HG02759 (cell line): Measurements from ENCODE around the gene HCCS.
"Not testable (repeated sequence)": the region's sequence is repeated elsewhere in the genome, so short reads cannot be mapped to it uniquely, and the experiment has no call there.

Experiments used
- ATAC-seq: cut with Tn5 transposase; IDR thresholded peaks from one replicate; pipeline ENCODE4 v1.9.1; 2021; ENCODE audit warnings: mild to moderate bottlenecking, moderate library complexity; ENCODE audit not compliant: unreplicated experiment

The HCCS gene

GRCh38 chrX:11119313-11119943, 8.3 kb downstream of the HCCS start:
- ATAC-seq, result no peak

- ATAC-seq, result not testable (repeated sequence)
Observed at GRCh38 chrX:11123087-11123486, 12.0 kb downstream of the HCCS start.

GRCh38 chrX:11124112-11124511, 13.0 kb downstream of the HCCS start:
- ATAC-seq, result no peak

- no peak for ATAC-seq
Observed at GRCh38 chrX:11125060-11125459, 13.9 kb downstream of the HCCS start.

GRCh38 chrX:11129534-11130105, 18.5 kb downstream of the HCCS start:
- ATAC-seq, result no peak

- ATAC-seq, result no peak
Observed at GRCh38 chrX:11130136-11130535, 19.0 kb downstream of the HCCS start.

- no peak for ATAC-seq
Observed at GRCh38 chrX:11131146-11131545, 20.0 kb downstream of the HCCS start.

- ATAC-seq, result no peak
Observed at GRCh38 chrX:11135564-11136185, 24.5 kb downstream of the HCCS start.

- no peak for ATAC-seq
Observed at GRCh38 chrX:11137543-11138139, 26.5 kb downstream of the HCCS start.

GRCh38 chrX:11138498-11139390, 27.6 kb downstream of the HCCS start:
- ATAC-seq, result no peak

- peak; percentile 83 for ATAC-seq
Observed at GRCh38 chrX:11143931-11144678, 33.0 kb downstream of the HCCS start.

GRCh38 chrX:11146411-11146810, 35.3 kb downstream of the HCCS start:
- no peak for ATAC-seq

GRCh38 chrX:11148401-11148800, 37.3 kb downstream of the HCCS start:
- ATAC-seq, result no peak

- no peak for ATAC-seq
Observed at GRCh38 chrX:11151799-11152559, 40.8 kb downstream of the HCCS start.

- no peak for ATAC-seq
Observed at GRCh38 chrX:11159149-11159548, 48.0 kb downstream of the HCCS start.

- no peak for ATAC-seq
Observed at GRCh38 chrX:11164433-11164832, 53.3 kb downstream of the HCCS start.

GRCh38 chrX:11171956-11172355, 60.8 kb downstream of the HCCS start:
- no peak for ATAC-seq

- ATAC-seq, result no peak
Observed at GRCh38 chrX:11172415-11172814, 61.3 kb downstream of the HCCS start.
